IPS DF 6.9 (cell line): ENCODE results near the gene MRPL14.

Experiments
- DNase-seq: peaks from one replicate; pipeline ENCODE4 v3.0.0-alpha.2; 2013; ENCODE audit warnings: low read depth, low spot score
- H3K27ac ChIP-seq: one replicate; pipeline ENCODE4 v1.5.1; 2013; ENCODE audit warnings: low read length, control low read depth
- H3K27me3 ChIP-seq: 2 replicates; pipeline ENCODE4 v1.6.1; 2013; ENCODE audit warnings: mild to moderate bottlenecking, low read length; ENCODE audit not compliant: control insufficient read depth, insufficient read depth
- H3K36me3 ChIP-seq: 2 replicates; pipeline ENCODE4 v1.6.1; 2013; ENCODE audit warnings: low read length; ENCODE audit not compliant: control insufficient read depth, insufficient read depth
- H3K4me1 ChIP-seq: 2 replicates; pipeline ENCODE4 v1.6.1; 2013; ENCODE audit warnings: low read length; ENCODE audit not compliant: control insufficient read depth, insufficient read depth
- H3K4me3 ChIP-seq: 2 replicates; pipeline ENCODE4 v1.5.1; 2013; ENCODE audit warnings: mild to moderate bottlenecking, low read length
- H3K9me3 ChIP-seq: 2 replicates; pipeline ENCODE4 v1.6.1; 2013; ENCODE audit warnings: low read length, inconsistent platforms; ENCODE audit not compliant: control insufficient read depth, insufficient read depth
- WGBS: extraction: QIAGEN DNeasy Blood & Tissue Kit; methylation state at CpG from one replicate; pipeline ENCODE4 v1.1.7; 2013; ENCODE audit warnings: mixed read lengths, missing lambda C conversion rate; ENCODE audit not compliant: insufficient read length, insufficient coverage; 5-methylcytosine and 5-hydroxymethylcytosine counted together

The MRPL14 gene

DNA sequence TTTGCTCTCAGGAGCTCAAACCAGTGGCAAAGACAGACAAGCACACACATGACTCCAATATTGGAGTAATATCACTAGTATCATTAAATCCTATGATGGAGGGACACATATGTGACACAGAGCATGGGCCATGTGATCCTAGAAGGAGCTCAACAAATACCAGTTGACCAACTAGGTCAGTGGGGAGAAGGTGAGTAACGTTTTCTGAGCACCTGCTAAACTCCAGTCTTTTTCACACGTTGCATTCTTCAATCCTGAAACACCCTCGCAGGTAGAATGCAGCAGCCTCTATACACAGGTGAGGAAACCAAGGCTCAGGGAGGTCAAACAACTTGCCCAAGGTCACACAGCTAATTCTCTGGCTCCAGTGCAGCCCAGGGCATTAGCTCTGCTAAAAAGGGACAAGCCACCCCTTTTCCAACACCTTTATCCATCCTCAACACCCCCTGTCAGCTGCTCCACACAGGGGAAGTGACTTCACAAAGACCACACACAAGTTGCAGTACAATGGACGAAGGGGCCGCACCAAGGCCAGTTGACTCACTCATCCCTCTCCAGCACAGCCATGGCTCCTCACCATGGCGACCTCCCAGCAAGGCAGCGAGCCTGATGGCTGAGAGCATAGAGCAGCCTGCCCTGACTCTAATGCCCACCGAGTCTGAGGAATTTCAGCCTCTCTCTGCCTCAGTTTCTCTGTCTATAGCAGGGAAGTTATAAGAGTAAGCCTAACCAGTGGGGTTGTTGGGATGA, 35.8 kb upstream of the MRPL14 start:
- Histone ChIP-seq H3K9me3 (no peaks in the 10 kb centered on the region), H3K4me3 (no peak overlapping the region), H3K4me1 (peaks cover 11% of the 10 kb centered on the region), H3K27me3 (no peaks in the 10 kb centered on the region), H3K36me3 (no peaks in the 10 kb centered on the region), H3K27ac (no peak overlapping the region)
- WGBS, result no CpG with 5 or more reads among the region's 8 CpGs
- DNase-seq, result no peak

DNA sequence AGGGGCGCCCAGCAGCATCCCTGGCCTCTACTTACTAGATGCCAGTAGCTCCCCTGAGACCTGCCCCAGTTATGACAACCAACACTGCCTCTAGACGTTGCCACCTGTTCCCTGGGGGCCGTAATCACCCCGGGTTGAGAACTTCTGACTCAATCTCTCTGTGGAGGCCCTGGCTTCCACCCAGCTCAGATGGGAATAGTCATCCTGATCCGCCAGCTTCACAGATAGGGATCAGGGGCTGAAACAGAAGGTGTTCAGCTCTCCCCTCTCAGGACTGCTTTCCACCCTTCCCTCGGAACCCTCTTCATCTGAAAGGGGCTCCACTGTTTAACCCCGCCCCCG, 34.7 kb upstream of the MRPL14 start:
- Histone ChIP-seq H3K27me3 (no peaks in the 10 kb centered on the region), H3K9me3 (no peaks in the 10 kb centered on the region), H3K4me3 (no peak overlapping the region), H3K27ac (no peak overlapping the region), H3K36me3 (no peaks in the 10 kb centered on the region), H3K4me1 (peaks cover 11% of the 10 kb centered on the region)
- DNase-seq, result no peak
- no CpG with 5 or more reads among the region's 8 CpGs for WGBS

DNA sequence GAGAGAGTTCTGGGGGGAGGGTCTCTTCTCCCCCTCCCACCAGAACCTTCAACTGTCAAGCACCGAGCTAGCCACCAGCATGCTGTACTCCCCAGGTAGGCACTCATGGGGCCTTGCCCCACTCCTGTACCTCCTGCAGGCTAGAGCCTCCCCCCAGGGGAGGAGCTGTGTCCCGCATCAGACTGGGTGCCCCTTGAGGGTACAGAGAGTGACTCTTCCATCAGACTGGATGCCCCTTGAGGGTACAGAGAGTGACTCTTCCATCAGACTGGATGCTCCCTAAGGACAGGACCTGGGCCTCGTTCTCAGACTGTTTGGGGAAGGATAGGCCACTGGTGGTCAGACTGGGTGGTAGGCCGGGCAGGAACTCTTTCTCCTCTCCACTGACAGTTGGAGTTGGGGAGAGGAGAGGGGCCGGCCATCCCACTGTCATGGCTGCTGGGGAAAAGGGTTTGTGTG, 31.5 kb upstream of the MRPL14 start, which contains the start of gene CAPN11:
Gene CAPN11, plus strand, starts transcription at position 51 of the 459 bp plus-strand sequence. Its CDS starts 29 bp downstream, at position 80.
- Histone ChIP-seq H3K36me3 (no peaks in the 10 kb centered on the region), H3K9me3 (no peaks in the 10 kb centered on the region), H3K4me1 (no peaks in the 10 kb centered on the region; the same call in 1 of the 2 replicates), H3K27ac (no peak within 1 kb of the TSS), H3K4me3 (no peak within 1 kb of the TSS), H3K27me3 (no peaks in the 10 kb centered on the region)
- no peak for DNase-seq
- WGBS, result no CpG with 5 or more reads among the region's 5 CpGs

DNA sequence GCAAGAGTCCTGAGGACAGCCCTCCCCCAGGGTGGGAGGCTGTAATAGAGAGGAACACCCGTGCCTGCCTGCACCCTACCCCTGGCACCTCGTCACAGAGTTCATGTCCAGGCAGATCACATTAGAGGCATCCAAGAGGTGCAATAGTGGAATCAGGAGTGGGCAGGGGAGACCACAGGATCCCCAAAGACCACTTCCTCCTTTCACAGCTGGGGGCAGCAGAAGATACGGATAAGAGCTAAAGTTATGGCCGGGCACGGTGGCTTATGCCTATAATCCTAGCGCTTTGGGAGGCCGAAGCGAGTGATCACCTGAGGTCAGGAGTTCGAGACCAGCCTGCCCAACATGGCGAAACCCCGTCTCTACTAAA, 29.9 kb upstream of the MRPL14 start:
- no CpG with 5 or more reads among the region's 11 CpGs for WGBS
- Histone ChIP-seq H3K36me3 (no peaks in the 10 kb centered on the region), H3K27ac (no peak overlapping the region), H3K4me1 (no peaks in the 10 kb centered on the region; the same call in 1 of the 2 replicates), H3K9me3 (no peaks in the 10 kb centered on the region), H3K27me3 (no peaks in the 10 kb centered on the region), H3K4me3 (no peak overlapping the region)
- no peak for DNase-seq

DNA sequence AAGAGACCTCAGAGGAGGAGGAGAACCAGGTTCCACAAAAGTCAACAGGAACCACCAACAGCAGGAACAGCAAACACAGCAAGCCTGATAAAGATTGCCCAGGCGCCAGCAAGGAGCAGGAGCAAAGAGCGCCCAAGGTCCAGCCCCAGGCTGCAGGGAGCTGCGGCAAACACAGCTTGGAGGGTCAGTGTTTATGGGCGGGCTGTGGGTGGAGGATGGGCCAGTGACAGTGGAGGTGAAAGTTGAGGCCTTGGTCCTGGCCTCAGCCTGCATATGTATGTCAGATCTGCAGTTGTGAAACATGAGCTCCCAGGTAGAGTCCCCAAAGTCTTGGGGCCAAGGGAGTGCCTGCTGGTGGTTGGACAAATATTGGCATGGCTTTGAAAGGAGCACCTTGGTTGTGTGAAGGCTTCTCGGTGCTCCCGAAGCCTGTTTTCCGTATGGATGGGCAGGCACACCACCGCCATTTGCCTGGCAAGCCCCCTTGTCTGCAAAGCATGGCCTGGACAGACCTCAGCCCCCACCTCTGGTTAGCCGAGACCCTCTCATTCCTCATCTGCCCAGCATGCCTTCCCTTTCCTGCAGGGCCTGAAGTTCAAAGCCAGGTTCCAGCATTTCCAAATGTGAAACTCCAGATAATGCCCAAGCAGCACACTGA, 29.4 kb upstream of the MRPL14 start:
- no peaks in the 10 kb centered on the region; the same call in 1 of the 2 replicates for H3K4me1 ChIP-seq
- WGBS, result no CpG with 5 or more reads among the region's 9 CpGs
- no peak overlapping the region for H3K27ac ChIP-seq

DNA sequence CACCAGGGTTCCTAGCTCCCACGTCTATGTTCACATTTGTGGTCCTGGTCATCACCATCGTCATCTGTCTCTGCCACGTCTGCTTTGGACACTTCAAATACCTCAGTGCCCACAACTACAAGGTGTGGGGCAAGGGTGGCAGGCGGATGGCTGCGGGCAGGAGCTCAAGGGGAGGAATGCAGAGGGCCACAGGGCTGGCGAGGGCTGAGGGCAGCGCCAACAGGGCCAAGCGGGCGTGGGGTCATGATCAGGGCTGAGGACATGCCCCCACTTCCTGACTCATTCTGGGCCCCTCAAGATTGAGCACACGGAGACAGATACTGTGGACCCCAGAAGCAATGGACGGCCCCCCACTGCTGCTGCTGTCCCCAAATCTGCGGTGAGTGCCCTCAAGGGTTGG, 26.8 kb upstream of the MRPL14 start:
- H3K9me3 ChIP-seq, result no peaks in the 10 kb centered on the region
- no peak overlapping the region for H3K4me3 ChIP-seq
- no peak for DNase-seq
- H3K36me3 ChIP-seq, result no peaks in the 10 kb centered on the region
- H3K4me1 ChIP-seq, result no peaks in the 10 kb centered on the region; the same call in 1 of the 2 replicates
- H3K27ac ChIP-seq, result no peak overlapping the region
- no CpG with 5 or more reads among the region's 12 CpGs for WGBS
- H3K27me3 ChIP-seq, result no peaks in the 10 kb centered on the region

More for the DNA sequence above, 29.4 kb upstream of the MRPL14 start:
- Histone ChIP-seq H3K4me3 (no peak overlapping the region), H3K9me3 (no peaks in the 10 kb centered on the region), H3K27me3 (no peaks in the 10 kb centered on the region), H3K36me3 (no peaks in the 10 kb centered on the region)
- DNase-seq, result peak; percentile 31

DNA sequence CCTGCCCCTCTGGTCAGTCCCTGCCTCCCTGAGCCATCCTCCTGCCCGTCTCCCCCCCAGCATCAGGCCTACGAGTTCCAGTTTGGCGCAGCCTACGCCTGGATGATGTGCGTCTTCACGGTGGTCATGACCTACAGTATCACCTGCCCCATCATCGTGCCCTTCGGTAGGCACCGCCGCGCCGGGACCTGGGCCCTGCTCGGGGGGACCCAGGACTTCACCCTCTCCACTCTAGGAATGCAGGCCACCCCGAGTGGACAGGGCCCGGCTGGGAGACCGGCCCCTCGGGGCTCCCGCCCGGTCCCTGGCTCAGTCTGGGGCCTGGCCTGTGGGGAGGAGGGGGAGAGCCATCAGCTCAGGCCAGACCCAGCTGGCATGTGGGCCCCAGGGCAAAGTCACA, 25.3 kb upstream of the MRPL14 start:
- no peak for DNase-seq
- Histone ChIP-seq H3K4me1 (no peaks in the 10 kb centered on the region; the same call in 1 of the 2 replicates), H3K9me3 (no peaks in the 10 kb centered on the region), H3K4me3 (no peak overlapping the region), H3K27ac (no peak overlapping the region), H3K27me3 (no peaks in the 10 kb centered on the region), H3K36me3 (peaks cover 8% of the 10 kb centered on the region; the same call in 1 of the 2 replicates)
- no CpG with 5 or more reads among the region's 19 CpGs for WGBS

DNA sequence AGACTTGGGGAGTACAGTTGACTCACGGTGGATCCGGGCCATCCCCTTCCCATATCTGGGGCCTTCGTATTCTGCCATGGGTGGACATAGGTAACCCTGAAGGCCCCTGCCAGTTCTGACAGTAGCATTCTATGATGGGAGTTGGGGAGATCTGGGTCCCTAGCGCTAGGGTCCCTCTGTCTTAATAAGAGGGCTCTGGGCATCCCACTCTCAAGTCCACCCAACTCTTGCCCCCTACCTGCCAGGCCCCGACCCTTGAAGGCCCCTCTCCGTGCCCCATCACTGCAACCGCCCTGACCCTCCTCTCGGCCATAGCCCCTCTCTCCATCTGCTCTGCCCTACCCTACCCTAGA, 24.8 kb upstream of the MRPL14 start:
- no peaks in the 10 kb centered on the region for H3K9me3 ChIP-seq
- H3K27me3 ChIP-seq, result no peaks in the 10 kb centered on the region
- no CpG with 5 or more reads among the region's 8 CpGs for WGBS
- no peak overlapping the region for H3K4me3 ChIP-seq
- no peaks in the 10 kb centered on the region; the same call in 1 of the 2 replicates for H3K4me1 ChIP-seq
- H3K27ac ChIP-seq, result no peak overlapping the region
- H3K36me3 ChIP-seq, result peaks cover 13% of the 10 kb centered on the region; the same call in 1 of the 2 replicates
- DNase-seq, result no peak

DNA sequence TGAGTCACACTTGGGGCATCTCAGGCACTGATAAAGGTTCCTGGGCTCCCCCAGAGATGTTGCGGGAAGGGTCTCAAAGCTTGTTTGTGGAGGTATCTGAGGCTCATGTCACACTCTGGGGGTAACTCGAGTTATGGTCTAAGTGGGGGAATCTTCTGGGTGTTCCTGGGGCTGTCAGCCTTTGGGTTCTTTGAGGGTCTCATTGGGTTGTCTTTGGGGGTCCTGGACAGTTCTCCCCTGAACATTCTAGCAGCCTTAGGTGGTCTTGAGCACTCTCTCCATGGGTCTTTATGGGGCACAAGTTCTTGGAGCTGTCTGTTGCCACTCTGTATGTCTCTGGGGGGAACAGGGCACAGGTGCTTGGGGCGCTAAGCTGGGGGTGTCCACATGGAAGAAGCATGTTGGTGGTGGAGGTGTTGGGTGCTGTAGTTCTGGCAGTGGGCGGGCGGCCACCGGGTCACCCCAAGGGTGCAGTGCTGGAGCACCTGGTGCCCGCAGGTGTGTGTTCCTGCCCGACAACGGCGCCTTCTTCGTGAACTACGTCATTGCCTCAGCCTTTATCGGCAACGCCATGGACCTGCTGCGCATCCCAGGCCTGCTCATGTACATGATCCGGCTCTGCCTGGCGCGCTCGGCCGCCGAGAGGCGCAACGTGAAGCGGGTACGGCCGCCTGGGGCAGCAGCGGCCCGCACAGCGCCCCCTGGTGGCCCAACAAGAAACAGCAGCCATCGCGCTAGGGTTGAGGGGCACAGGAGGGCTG, 24.3 kb upstream of the MRPL14 start:
- peak; percentile 48 for DNase-seq
- Histone ChIP-seq H3K9me3 (no peaks in the 10 kb centered on the region), H3K4me1 (no peaks in the 10 kb centered on the region; the same call in 1 of the 2 replicates), H3K27me3 (no peaks in the 10 kb centered on the region), H3K27ac (no peak overlapping the region), H3K4me3 (no peak overlapping the region), H3K36me3 (peaks cover 13% of the 10 kb centered on the region; the same call in 1 of the 2 replicates)
- no CpG with 5 or more reads among the region's 31 CpGs for WGBS

DNA sequence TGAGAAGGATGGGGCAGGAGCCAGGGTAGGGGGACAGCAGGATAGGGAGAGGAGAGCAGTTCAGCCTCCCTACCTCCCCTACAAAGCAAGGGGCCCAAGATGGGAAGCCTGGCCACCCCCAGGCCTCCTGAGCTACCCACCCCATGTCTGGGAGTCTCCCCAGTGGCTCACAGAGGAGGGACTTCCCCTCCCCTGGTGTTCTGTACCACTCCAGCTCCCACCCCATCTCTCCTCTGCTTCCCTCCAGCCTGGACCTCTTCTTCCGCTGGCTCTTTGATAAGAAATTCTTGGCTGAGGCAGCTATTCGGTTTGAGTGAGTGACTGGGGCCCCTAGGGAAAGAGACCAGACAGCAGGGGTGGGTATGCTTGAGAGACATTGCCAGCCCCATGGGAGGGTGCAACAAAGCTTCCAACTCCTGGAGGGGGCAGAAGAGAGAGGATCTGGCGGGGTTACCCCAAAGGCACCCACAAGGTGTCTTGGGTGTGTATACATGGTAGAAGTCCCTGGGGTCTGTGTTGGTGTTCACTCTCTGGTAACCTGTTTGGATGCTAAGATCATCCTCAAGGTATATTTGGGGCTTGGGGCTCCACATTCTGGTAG, 23.2 kb upstream of the MRPL14 start:
- Histone ChIP-seq H3K27me3 (no peaks in the 10 kb centered on the region), H3K4me1 (no peaks in the 10 kb centered on the region), H3K4me3 (no peak overlapping the region), H3K36me3 (peaks cover 19% of the 10 kb centered on the region; the same call in 1 of the 2 replicates), H3K9me3 (no peaks in the 10 kb centered on the region), H3K27ac (no peak overlapping the region)
- WGBS, result no CpG with 5 or more reads among the region's 3 CpGs
- no peak for DNase-seq
